CD4-positive, alpha-beta T cell treated with Interleukin-17A for 1 hour (primary cell): ENCODE data around the gene LPP.

Experiments
- DNase-seq: peaks from one replicate; pipeline ENCODE4 v3.0.0-alpha.2; 2020

Gene LPP

DNA sequence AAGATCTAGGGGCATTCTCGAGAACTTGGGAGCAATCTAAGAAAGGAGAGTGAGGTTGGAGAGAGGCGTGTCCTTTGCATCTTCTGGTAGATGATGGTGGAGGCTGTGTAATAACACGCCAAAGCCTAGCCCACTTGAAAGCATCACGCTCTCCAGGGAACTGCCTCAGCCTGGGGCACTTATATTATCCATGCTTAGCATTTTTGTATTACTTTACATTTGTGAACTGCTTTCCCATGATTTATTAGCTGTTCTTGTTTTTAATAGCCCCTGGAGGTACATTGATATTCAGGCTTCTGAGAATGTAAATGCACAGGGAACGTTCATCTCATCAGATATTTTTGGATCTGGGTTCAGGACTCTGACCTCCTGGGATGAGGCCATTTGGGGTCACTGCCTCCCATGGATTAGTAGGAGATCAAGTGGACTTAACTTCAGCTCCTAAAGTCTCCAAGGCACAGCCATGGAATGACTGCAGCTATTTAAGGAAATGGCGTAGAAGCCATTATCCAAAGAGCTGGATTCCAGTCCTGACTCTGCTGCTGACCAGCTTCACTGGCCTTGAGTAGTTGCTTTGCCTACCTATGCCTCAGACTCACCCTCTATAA lies 124.9 kb downstream of the LPP start:
- DNase-seq: no peak

DNA sequence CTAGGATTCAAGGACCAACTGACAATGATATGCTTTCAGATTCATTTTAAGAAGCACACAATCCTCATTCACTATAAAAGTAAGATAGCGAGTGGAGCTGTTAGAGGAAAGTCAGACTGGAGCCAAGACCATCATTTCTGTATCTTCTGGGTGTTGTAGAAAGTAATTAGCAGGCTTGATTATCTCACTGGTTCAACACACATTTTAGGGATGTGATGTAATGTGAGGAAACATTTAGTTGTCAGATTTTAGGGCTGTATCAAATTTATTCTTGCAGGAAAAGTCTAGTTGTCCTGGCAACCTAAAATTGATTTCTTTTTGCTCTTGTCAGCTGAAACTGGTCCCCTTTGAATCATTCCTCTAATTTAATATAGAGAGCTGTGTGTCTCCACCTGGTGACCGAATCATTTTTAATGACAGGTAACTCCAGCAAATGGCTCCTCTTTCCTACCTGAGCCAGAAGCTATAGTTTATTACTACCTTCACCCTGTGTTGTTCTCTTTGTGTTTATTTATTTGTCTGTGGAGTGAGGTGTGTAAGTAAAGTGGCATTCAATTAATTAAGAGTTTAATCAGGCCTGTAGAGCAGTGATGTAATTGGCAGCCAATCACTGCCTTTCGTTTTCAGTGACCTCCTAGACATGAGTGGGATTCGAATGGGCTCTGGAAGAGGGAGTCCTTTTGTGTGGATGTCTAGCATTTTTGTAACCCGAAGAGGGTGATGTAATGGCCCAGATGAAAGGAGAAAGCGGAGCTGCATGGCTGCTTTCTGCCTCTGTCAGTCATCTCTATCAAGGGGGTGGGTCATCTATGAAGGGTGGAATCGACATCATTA lies 125.8 kb downstream of the LPP start:
- no peak for DNase-seq

DNA sequence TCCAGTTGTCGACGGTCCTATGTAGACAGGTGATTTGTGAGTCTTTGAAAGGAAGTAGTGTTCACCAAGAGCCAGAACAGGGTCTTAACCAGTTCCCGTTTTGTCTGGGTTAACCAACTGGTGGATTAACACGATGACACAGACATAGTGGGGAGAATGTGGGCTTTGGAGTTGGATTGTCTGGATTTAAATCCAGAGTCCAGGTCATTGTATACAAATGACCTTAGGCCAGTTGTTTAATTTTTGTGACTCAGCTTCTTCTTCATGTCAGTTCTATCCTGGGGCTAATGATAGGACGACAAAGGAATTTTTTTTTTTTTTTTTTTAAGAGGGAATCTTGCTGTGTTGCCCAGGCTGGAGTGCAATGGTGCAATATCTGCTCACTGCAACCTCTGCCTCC lies 126.7 kb downstream of the LPP start:
- no peak for DNase-seq

DNA sequence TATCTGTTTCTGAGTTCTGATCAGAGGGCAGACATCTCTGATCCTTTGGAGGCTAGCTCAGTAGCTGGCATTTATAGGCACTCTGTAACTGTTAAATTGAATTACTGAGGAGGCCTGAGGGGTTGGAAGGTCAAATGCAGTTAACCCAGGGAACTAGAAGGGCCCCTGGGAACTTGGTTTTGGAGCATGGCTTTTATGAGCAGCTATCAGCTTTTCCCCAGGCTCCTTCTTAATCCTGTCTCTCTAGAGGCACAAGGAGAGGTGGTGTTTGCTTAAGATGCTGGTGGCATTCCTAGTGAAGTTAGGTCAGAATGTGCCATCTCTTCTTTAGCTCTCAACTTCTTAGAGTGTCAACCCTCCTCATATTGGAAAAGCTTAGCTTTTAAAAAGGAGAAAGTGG lies 128.9 kb downstream of the LPP start:
- no peak for DNase-seq

DNA sequence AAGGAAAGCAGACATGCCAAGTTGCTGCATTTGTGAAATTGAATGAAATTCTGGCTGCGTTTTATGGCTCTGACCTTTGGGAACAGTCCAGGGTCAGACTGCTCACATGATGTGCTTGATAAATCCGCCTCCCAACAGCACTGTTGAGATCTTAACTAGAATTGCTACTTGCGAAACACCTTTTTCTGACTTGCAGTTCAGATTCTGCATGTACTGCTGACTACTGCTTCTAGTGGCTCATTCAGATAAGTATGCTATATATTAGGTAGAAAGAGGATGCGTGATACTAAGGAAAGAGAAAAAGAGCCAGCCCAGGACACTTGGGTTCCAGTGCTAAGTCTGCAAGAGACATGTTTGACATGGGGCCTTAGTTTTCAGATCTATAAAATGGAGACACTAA lies 129.4 kb downstream of the LPP start:
- DNase-seq: no peak

DNA sequence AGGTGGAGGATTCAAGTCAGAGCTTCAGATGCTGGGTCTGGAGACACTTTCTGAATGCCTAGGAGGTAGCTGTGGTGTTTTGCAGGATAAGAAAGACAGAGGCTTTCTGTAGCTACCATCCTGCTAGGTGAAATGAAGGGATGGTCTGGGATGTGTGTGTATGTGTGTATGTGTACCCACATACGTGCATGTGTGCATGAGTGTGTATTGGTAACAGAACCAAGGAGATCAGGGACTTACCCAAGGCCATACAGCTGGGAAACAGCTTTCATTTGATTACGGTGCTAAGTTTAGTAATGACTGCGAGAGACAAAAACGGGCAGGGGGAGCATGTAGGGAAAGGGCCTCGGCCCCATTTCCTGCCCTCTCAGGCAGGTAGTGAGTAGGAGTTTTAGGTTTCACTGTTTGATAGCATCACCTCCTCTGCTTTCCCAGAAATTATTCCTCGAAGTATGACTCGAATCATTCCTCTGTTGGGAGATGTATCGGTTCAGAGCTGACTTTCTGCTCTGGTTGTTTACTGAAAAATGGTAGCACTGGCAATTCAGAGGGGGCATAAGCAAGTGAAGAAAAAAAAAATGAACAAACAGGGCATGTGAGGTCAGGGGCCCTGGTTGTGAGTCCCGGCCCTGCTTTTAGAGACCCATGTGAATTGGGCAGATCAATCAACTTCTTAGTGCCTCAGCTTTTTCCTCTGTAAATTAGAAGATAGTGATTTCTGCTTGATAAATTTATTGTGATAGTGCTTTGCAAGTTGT lies 130.7 kb downstream of the LPP start:
- DNase-seq: no peak

DNA sequence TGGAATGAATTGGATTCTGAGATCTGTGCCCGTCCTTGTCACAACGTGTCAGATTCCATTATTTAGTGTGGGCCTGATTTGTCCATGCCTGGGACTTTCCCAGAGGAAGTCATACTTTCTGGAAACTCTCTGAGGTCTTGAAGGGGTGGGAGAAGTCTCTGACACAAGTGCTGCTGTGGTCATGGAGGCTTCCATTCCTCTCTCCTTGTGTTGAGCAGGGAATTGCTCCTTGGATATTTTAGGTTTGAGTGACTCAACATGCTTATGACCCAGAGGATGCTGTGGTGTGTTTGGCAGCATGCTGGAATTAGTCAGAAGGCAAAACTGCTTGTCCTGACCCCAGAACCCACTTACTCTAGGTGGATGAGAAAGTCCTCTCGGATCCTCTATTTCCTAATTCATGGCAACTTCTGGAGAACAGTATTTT lies 132.1 kb downstream of the LPP start:
- DNase-seq: no peak

DNA sequence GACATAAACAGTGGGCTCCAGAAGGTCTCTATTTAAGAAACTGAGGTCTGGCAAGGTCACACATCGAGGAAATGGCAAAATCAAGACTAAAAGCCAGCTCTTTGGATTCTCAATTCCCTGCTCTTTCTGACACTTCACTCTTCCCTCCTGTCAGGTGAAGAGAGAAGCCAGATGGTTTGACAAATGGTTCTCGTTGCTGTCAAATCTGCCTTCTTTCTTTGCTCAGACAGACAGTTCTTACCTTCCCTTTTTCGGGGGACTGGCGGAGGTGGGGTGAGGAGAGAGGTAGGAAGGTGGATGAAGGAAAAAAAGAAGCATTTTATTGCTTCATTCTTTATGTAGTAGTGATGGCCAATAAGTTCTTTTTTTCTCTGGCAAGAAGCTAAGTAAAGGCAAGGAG lies 133.4 kb downstream of the LPP start:
- DNase-seq: no peak

DNA sequence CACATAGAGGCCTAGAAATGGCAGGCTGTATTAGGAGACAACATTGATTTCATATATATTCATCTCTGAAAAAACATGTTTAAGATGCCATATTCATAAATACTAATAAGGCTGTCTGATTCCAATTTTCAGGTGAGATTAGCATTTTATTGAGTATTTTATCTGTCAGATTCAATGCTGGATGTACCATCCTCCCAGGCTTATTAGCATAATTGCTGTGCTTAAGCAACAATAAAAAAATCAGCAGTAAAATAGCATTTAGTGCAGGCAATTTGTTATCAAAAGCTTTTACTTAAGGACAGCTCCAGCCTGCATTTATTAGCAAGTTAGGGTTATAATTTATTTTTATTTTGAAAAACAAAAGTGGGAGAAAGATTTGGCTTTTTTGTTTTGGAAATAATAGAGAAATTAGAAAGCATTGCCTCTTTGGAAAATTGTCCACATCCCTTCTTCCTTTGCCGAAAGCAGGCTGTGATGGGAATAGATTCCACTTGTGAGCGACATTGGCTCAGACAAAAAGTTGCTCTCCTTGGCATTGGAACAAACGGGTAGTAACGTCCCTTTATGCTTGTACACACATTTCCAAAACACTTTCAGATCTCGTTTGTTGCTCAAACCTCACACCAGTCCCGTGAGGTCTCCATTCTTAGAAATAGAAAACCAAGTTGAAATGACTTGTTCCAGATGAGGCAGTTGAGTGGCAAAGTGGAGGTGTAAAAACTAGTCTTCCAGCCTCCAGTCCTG lies 134.0 kb downstream of the LPP start:
- no peak for DNase-seq

DNA sequence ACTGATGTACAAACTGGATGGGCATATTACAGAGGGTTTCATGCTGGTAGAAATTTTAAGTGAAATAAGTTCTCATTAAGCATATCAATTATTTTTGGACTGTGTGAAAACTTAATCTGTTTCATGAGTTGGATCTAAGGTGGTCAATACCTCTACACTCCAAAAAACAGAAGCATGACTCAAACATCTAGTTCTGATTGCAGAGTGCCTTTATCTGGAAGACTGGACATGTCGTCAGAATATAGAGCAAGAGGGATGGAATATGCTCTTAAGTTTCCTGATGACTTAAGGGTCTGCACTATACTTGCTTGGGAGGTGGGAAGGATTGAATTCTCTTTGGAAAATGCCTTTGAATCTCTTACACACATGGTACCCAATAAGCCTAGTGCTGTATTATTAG lies 138.3 kb downstream of the LPP start:
- DNase-seq: no peak

DNA sequence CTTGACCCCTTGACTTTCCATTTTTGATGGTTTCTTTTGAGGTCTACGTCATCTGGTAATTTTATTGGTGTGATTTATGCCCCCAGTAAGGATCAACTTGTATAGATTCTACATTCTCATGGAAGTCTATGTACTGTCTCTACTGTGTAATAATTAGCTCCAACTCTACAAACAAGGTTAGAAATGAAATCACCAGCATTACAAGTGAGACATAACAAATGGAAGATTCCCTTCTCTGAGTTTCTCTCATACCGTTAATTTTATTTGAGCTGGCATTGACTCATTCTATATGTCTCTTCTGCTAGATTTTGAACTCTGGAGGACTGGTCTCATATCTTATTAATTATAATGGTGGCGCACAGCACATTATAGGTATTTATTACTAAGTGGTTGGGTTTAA lies 138.9 kb downstream of the LPP start:
- no peak for DNase-seq

DNA sequence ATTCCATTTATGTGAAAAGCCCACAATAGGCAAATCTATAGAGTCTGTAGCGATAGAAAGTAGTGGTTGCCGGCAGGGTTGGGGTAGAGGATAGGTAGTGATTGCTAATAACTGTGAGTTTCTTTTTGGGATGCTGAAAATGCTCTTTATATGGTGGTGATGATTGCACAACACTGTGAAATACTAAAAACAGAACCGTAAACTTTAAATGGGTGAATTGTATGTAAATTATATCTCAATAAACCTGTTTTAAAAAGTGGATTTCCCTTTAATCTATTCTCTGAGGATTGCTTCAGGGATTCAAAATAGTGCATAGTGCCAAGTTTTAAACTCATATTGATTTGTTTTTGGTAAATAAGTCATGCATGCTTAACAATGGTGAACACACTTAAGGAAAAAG lies 140.2 kb downstream of the LPP start:
- no peak for DNase-seq

DNA sequence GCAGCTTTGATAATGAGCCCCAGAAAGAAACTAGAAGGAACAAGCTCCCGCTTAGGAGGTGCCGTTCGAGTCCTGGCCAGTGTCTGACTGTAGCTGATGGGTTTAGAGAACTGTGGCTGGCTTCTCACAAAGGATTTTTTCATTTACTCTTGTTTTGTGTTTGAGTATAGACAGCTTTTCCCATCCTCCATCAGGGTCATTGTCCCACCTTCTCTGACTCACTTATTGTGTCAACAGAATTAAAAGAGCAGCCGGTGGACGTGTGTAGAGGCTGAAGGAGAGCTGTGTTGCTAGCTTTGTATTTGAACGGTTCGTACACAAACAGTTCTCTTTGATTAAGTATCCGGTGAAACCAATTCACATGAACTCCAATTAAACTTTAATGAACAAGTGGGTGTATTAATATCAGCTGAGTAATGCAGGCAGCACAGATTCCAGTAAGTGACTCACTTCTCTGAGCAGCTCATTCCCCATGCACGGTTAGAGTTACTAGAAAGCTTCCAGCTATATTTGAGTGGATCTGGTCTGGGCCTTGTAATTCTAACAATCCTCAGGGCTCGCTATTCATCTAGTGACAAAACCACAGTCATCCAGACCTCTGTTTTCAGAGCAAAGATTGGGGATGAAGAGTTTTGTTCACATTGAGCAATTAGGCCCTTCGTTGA lies 141.0 kb downstream of the LPP start:
- no peak for DNase-seq

DNA sequence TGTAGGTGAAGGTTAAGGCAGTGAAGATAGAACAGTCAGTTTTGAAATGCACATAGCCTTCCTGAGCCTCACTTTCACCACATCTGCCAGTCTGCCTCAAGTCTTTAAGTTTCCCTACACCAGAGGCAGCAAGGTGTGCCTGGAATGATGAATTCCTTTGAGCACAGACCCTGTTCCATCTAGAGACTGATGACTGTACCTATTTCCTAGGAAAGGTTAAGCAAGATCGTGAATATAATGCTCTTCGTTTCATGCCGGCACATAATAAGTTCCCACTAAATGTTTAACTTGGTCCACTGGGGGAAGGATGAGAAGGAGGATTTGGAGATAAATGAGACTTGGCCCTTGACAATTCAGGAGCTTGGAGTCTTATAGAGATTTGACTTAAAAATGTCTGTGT lies 141.9 kb downstream of the LPP start:
- no peak for DNase-seq

DNA sequence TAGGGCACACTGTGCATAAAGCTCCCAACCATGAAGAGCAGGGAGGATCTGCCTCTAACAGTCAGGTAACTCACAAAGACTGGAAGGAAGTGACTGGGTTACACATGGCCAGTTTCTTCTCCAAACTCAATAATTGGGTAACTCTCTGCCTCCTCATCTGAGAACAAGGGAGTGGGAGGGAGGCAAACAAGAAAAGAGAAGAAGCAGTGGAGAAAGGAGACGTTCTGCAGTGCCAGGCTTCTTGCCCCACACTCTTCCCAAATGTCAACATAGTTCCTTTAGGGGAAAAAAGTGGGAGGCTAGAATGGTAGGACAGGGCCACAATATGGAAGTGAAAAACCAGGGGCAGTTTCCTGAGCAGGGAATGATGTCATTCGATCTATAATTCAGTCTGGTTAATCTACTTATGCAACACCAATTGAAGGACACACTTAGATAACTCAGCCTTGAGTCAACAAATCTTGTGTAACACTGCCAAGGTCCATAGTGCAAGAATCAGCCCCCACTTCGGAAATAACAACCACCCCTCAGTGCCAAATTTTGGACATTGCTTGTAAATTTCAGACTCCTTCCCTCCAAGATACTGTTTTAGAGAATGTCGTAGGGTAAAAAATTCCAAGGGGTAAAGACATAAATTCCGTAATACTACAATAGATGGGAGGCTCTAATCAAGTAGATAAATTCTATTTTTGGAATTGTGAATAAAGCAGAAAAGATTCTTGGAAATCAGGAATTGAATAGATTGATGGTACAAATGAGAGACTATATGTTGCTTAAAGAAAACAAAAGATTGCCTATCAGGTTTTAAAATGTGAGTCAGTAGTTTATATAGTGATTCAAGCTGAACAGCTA lies 143.0 kb downstream of the LPP start:
- no peak for DNase-seq

DNA sequence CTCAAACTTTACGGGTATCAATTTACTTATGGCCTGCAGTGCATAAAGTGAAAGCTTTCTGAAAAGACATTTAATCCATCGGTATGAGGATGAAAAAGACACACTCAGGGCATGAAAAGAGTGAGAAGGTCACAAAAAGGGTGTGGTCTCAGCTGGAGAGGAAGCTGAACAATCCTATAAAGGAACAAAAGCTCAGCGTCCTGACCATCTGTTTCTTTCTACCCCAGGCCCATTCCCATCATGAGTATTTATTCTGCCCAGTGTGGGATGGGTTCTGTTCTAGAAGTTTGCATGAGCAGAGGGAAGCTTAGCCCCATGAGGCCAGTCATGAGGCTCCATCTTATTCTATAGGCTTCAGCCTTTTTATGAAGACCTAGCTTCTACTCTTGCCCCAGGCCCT lies 144.6 kb downstream of the LPP start:
- DNase-seq: no peak

DNA sequence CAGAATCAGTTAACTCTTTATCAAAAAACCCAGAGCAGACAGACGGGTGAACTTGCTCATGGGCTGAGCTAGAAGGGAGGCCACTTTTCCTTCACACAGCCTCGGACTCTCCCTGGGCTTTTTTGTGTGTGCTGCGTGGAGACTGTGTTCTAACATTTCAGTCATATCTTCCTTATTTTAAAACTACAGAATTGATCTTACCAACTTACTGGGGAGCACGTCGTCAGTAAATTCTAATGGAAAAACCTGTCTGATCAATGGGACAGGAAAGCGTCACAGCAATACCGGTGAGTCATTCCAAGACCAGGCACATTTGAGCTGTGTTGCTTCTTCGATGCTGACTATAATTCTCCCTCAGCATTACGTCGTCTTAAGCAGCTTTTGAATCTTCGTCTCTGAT lies 145.1 kb downstream of the LPP start:
- DNase-seq: no peak

DNA sequence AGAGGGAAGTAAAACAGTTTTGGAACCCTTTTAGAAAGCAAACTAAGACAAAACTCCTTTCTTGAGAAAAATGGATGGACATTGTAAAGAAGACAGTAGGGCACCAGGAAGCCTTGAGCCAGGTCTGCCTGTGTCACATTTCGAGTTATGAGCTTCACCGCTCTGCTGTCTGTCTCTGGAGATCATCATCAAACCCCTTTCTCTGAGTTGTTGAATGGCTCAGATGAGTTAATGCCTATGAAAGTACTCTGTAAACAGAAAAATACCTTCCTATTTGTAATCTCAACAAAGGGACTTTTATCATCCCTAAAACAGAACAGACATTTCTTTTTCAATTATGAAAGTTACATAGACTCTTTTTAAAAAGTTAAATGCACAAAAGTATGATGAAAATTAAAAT lies 145.8 kb downstream of the LPP start:
- no peak for DNase-seq

DNA sequence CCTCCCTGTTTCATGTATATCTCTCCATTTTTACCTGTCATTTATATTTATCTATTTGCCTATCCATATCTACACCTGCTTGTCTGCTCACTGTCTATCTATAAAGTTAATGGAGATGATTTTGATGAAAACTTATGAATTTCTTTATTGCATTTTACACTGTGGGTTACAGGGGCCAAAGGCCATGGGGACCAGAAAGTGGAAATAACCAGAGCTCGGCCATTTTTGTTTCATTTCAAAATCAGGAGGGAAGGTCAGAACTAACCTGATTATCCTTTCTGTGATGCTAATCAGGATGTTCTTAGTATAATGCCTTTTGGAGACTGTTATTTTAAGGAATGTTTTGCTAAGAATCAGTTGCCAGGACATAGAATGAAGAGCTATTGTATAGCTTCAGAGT lies 147.2 kb downstream of the LPP start:
- no peak for DNase-seq

DNA sequence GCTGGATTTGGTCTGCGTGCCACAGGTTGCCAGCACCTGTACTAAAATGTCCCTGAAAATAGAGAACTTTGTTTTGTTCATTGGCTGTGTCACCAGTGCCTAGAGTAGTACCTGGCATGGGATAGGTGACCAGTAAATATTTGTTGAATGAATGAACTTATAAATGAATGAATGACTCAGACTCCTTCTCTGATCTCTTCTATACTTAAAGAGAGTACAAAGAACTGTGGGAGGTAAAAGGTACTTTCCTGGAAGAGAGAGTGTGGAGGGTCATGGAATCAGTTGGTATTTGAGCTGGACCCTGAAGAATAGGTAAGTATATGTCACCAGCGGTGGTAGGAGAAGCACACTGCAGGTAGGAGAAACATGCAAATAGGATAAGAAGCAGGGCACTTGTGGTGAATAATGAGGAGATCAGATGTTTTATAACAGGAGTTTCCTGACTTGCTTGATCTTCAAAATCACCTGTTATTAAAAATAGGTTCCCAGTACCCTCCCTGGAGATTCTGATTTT lies 149.4 kb downstream of the LPP start:
- no peak for DNase-seq

DNA sequence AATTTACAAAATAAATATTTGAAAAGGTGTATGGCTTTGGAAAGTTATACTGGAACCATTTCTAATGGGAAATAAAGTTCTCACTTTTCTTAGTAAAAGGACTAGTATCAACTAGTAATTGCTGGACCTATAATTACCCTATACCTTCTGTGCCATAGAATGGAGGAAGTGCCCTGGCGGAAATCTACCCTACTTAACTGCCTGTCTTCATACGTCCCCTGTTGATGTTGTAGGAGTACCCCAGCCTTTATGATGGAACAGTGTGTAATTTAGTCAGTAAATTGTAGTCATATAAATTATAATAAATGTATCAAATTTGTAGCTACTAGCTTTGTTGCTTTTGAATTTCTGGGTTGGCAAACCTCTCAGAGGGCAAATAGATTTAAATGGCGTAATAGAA lies 149.9 kb downstream of the LPP start:
- no peak for DNase-seq

DNA sequence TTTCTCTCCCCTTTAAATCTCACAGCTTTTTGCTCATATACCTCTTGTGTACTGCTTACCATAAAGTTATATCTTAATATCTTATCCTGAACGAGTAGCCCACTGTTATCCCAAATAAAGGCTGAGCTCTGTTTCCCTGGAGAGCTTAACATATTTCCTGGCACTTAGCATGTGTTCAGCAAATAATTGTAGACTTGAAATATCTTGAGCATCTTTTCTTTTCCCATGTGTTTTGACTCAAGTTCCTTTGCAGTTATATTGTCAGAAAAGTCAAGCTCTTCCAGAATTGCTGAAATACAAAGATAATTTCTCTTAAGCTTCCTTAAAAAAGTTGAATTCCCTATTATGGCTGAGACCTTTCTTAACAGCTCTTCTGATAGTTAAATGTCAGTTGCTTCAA lies 150.5 kb downstream of the LPP start:
- no peak for DNase-seq
